ENCODE data around the gene SPARCL1.
"Not testable (repeated sequence)": the region's sequence is repeated elsewhere in the genome, so short reads cannot be mapped to it uniquely, and the experiment has no call there.

SPARCL1 gene

GRCh38 chr4:87500092-87500462 is 29.1 kb downstream of the SPARCL1 start:
- DNase-seq (ENCODE audit: low spot score) = no peak

GRCh38 chr4:87499403-87500091 is 29.6 kb downstream of the SPARCL1 start:
- DNase-seq (ENCODE audit: low spot score) = no peak

- no peak for DNase-seq (ENCODE audit: low spot score)
Observed at GRCh38 chr4:87498446-87498900, 30.7 kb downstream of the SPARCL1 start.

DNA sequence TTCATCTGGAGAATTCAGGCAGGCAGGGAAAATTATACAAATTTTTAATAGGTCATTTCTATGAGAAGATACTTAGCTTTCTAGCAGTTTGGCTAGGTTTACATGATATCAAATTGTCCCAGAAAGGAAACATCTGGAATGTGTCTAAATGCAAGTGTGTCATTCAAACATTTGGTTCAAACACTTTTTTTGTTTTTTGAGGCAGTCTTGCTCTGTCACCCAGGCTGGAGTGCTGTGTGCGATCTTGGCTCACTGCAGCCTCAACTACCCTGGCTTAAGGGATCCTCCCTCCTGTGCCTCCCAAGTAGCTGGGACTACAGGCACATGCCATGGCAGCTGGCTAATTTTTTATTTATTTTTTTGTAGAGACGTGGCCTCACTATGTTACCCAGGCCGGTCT is 31.6 kb downstream of the SPARCL1 start:
- no peak for DNase-seq (ENCODE audit: low spot score)

GRCh38 chr4:87497159-87497558 is 32.0 kb downstream of the SPARCL1 start:
- DNase-seq (ENCODE audit: low spot score) = peak; percentile 35

DNA sequence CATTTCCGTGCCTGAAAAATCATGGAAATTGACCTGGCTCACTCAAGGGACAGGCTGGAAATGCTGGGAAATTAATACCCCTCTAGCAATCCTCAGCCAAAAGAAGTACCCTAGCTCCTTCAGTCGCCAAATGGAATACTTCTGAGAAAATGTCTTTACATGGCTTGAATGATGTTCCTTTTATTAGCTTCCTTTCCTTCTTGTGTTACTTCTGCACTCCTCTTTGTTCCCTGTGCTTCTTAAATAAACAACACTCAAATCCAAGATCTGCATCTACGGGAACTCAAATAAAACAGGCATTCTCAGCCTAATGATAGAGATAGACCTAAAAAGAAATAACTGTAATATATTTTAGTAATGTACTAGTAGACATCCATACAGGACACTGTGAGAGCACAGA is 36.1 kb downstream of the SPARCL1 start:
- no peak for DNase-seq (ENCODE audit: low spot score)

DNA sequence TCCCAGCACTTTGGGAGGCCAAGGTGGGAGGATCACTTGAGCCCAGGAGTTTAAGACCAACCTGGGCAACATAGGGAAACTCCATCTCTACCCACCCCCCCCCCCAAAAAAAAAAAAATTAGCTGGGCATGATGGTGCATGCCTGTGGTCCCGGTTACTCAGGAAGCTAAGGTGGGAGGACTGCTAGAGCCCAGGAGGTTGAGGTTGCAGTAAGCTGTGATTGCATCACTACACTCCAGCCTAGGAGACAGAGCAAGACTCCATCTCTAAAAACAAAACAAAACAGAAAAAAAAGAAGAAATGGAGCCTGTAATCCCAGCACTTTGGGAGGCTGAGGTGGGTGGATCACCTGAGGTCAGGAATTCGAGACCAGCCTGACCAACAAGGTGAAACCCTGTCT is 37.3 kb downstream of the SPARCL1 start:
- not testable (repeated sequence) for DNase-seq (ENCODE audit: low spot score)

DNA sequence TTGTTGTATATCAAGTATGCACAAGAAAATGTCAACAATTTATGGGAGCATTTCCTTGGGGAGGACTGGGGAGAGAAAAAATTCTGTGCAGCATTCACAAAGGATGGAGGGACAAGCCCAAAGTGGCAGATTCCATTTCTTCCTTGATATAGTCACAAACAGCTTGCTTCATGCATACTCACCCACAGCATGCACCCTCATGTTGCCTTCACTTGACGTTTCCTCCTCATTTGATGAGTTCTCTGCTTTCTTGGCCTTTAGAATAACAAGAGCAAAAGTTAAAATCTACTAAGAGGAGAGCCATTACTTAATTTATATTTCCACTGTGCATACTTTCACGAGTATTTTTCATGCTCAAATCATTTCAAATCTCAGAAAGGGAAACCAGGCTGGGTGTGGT is 37.7 kb downstream of the SPARCL1 start:
- DNase-seq (ENCODE audit: low spot score) = no peak

DNA sequence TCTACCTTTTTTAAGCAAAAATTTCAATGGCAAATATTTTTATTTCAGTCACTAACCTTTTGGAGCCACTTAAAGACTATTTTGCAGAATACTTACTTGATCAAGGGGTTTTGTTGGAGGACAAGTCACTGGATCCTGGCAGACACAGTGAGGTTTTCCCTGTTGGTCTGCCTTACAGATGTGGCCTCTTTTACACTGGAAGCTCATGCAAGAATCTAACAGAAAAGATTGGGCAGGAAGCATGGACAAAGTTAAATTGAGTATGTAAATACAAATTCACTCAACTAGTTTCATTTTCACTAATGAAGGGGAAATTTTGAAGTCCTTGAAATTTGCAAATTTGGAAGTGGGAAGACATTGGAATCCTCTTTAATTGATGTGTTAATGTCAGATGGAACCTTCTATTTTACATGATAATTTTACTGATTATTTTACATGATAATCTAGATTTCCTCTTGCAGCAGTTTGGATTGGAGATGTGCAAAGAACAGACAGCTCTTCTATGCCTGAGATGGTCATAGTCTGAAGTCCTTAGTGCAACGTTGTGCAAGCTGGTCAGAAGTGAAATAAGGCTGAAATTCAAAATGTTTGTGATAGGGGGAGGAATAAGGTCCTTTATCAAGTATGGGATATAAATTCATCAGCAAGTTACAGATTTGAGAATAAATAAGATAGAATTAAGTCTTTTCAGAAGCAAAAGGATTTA is 38.4 kb downstream of the SPARCL1 start:
- DNase-seq (ENCODE audit: low spot score) = no peak

DNA sequence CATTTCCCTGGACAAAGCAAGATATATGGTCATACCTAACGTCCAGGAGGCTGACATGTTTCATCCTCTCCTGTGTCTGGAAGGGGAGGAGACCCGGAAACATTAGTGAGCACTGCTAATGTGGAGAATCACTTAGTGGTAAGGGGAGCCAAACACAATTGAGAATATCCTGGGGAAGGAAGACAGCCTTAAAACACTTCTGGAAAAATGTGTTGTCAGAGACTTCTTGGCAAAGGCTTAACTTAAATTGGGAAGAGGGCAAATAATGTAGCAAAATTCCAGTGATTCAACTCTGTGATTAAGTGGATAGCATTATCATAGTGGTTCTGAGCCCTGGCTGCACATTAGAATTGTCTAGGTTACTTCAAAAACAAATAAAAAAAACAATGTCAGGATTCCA is 39.5 kb downstream of the SPARCL1 start:
- no peak for DNase-seq (ENCODE audit: low spot score)

- DNase-seq (ENCODE audit: low spot score) = not testable (repeated sequence)
Observed at GRCh38 chr4:87488666-87489065, 40.5 kb downstream of the SPARCL1 start.

GRCh38 chr4:87483247-87483646 is 45.9 kb downstream of the SPARCL1 start:
- DNase-seq (ENCODE audit: low spot score) = not testable (repeated sequence)

GRCh38 chr4:87481377-87481776 is 47.8 kb downstream of the SPARCL1 start:
- DNase-seq (ENCODE audit: low spot score) = no peak

- no peak for DNase-seq (ENCODE audit: low spot score)
Observed at GRCh38 chr4:87478732-87479250, 50.4 kb downstream of the SPARCL1 start.

GRCh38 chr4:87476934-87477333 is 52.2 kb downstream of the SPARCL1 start:
- no peak for DNase-seq (ENCODE audit: low spot score)

GRCh38 chr4:87469390-87469789 is 59.8 kb downstream of the SPARCL1 start:
- no peak for DNase-seq (ENCODE audit: low spot score)

DNA sequence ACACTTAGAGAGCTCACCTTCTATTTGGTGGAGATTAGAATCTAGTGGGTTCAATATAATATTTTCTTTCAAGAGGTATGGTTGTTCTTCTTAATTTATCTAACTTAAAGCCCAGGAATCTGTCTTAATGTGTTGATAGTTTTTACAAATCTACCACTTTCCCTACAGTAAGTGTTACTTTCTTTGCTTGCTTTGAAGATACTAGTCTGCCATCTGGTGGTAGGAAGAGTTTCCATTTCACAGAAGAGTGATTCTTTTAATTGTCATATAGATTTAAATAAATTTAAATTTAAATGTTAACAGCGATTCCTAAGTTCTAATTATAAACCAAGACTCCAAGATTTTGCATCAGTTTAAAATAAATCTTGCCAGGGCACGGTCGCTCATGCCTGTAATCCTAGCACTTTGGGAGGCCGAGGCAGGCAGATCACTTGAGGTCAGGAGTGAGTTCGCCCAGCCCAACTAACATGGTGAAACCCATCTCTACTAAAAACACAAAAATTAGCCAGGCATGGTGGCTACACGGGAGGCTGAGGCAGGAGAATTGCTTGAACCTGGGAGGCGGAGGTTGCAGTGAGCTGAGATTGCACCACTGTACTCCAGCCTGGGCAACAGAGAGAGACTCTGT is 63.3 kb downstream of the SPARCL1 start:
- no peak for DNase-seq (ENCODE audit: low spot score)

DNA sequence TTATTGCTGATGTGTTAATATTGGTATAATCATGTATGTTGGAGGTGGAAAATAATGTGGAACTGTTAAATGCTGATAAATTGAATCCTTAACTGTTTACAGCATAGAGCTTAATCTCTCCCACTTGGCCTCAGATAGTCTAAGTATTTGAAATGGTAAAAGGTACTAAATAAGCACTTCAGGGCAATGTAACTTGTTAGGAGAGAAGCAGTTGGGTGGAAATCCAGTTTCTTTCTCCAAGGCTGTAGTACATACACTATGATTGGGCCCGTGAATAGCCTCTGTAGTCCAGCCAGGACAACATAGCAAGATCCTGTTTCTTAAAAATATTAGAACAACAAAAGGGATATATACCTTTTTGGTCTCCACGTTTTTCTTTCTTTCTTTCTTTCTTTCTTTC is 67.1 kb downstream of the SPARCL1 start:
- DNase-seq (ENCODE audit: low spot score) = no peak

DNA sequence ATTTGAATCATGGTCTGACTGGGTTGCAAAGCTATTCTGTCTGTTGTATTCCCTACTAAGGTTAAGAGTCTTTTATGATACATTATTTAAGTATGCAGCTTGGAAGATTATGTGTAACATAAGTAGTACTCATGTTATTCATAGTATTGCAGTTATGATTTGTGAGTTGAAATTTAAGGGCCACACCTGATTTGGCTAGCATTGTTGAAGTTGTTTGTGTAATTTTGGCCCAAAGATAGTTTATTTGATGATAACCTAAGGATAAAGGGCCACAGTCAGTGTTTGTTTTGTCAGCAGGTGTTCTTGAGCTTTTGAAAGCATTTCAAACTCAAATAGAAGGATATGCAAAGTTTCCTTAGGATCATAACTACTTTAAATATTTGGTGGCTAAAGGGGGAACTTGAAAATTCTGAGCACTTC is 67.9 kb downstream of the SPARCL1 start:
- DNase-seq (ENCODE audit: low spot score) = no peak

- no peak for DNase-seq (ENCODE audit: low spot score)
Observed at GRCh38 chr4:87458913-87459312, 70.3 kb downstream of the SPARCL1 start.

DNA sequence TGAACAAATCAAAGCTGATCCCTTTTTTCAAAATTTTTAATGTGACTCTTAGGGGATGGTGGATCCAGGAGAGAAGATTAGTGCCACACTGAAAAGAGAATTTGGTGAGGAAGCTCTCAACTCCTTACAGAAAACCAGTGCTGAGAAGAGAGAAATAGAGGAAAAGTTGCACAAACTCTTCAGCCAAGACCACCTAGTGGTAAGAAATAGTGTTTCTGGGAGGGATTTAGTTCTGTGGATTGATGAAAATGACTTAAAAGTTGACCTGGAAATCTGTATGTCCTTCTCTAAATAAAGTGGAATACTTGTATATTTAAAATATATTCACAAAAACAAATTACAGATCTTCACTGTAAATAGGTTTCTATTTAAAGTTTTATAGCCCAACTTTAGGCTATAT is 77.6 kb downstream of the SPARCL1 start:
- DNase-seq (ENCODE audit: low spot score) = no peak

GRCh38 chr4:87446375-87446774 is 82.8 kb downstream of the SPARCL1 start:
- DNase-seq (ENCODE audit: low spot score) = not testable (repeated sequence)

GRCh38 chr4:87445964-87446363 is 83.2 kb downstream of the SPARCL1 start:
- no peak for DNase-seq (ENCODE audit: low spot score)
